GM20000 (cell line): ENCODE data around the gene GET3.
A peak's percentile ranks its signal among the peaks of the same experiment; 100 is the strongest.

Source experiments
- DNase-seq: peaks from one replicate; pipeline ENCODE4 v3.0.0; 2012; ENCODE audit warnings: low spot score
- CTCF ChIP-seq: IDR thresholded peaks from 2 replicates; pipeline ENCODE4 v1.5.1; 2012; ENCODE audit warnings: mild to moderate bottlenecking, control low read depth; ENCODE audit errors: extremely low read depth, missing control alignments

GET3 gene

DNA sequence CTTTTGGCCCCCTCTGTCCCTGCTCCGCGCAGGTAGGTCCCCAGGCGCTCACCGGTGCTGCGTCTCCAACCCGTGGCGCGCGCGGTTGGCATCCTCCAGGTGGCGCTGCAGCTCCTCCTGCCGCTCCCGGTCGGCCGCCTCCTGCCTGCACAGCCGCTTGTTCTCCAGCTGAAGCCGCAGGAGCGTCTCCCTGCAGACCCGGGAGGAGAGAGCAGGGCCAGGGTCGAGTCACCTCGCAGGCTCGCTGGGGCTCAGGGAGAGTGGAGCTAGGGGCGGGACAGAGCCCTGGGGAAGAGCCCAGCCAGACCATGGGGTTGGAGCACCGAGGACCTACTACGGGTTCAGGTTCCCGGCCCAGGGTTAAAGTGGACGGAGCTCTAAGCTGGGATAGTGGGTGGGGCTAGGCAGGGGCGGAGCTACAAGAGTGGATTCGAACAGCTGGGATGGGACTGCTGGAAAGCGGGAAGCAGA, 28.8 kb downstream of the GET3 start:
- TF ChIP-seq CTCF = peak; percentile 94
- peak; percentile 87 for DNase-seq

GRCh38 chr19:12767150-12767549, 29.9 kb downstream of the GET3 start:
- DNase-seq = no peak
- no peak for TF ChIP-seq CTCF

DNA sequence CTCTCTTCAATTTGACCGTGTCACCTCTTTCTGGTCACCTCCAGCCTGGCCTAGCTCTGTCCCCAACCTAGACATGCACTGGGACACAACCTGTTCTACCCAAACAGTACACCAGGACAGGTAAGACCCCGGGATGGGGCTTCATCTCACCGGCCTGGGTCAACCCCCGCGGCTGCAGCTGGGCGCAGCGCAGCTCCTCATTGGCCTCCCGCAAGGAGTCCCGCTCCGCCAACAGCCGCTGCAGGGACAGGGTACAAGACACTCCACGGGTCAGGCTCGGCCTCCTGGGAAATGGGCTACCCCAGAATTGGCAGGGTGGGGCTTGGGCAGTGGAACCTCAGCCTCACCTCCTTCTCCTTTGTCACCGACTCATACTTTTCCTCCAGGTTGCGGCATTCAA, 30.4 kb downstream of the GET3 start:
- TF ChIP-seq CTCF = no peak

GRCh38 chr19:12769689-12770088, 32.4 kb downstream of the GET3 start:
- TF ChIP-seq CTCF = peak; percentile 0
- peak; percentile 90 for DNase-seq

More for the DNA sequence above, 30.4 kb downstream of the GET3 start:
- no peak for DNase-seq

DNA sequence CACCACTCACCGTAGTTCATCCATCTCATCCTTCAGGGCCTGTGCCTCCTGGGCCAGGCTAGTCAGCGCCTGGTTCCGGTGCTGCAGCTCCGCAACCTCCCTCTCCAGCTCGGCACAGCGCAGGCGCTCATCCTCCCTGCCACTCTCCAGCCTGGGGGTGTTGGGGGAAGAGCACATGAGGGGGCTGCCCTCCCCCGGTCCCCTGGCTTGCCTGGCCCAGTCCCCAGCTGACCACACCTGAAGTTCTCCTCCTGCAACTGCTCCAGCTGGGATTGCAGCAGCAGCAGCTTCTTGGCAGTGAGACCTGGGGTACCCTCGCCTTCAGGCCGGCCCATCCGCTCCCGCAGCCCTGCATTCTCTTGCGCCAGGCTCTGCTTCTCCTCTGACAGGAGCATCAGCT, 33.6 kb downstream of the GET3 start:
- DNase-seq = no peak
- no peak for TF ChIP-seq CTCF

DNA sequence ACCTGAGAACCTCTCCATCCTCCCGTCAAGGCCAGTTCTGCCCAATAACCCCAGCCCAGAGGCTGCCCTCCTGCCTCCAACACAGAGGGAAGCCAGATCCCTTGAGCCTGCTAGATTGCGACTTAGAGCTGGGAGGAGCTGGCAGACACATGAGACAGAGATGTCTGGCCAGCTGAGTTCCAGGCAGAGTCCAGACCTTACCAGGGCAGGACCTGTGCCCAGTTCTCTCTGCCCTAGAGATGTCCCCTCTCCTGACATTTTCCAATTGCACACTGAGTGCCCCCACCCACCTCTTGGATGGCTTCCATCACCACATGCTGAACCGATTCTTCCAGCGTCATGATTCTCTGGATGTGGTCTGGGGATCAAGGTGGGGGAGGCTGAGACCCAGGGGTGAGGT, 35.0 kb downstream of the GET3 start:
- no peak for TF ChIP-seq CTCF
- DNase-seq = no peak

DNA sequence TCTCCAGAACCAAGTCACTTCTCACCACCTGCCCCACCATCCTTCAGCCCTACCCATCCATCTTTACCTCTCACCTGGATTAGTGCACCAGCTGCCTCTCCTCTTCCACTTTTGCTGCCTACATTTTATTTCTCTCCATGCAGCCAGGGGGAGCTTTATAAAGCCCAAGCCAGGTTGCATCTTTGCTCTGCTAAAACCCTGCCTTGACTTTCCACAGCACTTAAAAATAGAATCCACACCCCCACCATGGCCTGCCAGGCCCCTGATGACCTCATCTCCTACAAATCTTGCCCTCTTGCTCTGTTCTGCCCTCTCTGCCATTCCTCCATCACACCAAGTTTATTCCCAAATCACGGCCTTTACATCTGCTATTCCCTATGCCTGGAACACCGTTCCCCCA, 36.3 kb downstream of the GET3 start:
- peak; percentile 15 for TF ChIP-seq CTCF
- DNase-seq = no peak
